ENCODE results near the gene ZYG11B.
"Not testable (repeated sequence)": the region's sequence is repeated elsewhere in the genome, so short reads cannot be mapped to it uniquely, and the experiment has no call there.

The ZYG11B gene

DNA sequence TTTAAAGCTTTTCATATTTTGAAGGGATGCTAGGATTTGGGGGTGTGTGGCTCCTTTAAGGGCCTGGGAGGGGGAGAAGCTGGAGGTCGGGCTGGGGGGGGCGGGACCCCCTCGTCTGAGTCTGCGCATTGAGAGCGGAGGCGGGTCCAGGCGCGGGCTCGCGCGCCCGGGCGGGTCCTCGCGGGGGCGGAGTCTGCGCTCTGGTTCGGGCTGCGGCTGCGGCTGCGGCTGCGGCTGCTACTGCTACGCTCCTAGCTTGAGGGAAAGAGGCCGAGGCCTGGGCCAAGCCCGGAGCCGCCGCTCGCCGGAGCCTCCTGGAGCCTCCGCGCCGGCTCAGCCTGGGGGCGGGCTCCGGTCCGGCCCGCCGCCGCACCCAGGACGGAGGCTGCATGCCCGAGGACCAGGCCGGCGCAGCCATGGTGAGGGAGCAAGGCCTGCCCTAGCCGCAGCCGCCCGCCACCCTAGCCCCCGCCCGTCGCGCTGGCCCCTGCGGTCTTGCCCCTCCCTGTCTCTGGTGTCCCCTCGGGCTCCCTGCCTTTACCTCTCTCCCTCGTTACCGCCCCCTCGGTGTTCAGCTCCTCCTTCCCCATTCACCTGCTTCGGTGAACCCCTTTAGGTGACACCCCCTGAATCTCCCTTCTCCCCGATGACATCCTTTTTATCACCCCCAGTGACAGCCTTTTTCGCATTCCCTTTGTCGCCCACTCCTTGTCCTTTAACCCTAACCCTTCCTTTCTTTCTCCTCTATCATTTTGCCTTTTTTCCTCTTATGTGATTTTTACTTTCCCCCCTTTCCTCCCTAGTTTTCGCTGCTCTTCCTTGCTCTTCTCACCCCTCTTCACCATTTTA is at the start of gene ZYG11B:
ZYG11B (plus strand) TSS at position 189 of the 849 bp plus-strand sequence; CDS start at position 390, 201 bp downstream.
- DNase-seq (ENCODE audit: low read depth in 2 of 2), result peak; percentile 72 to 86

DNA sequence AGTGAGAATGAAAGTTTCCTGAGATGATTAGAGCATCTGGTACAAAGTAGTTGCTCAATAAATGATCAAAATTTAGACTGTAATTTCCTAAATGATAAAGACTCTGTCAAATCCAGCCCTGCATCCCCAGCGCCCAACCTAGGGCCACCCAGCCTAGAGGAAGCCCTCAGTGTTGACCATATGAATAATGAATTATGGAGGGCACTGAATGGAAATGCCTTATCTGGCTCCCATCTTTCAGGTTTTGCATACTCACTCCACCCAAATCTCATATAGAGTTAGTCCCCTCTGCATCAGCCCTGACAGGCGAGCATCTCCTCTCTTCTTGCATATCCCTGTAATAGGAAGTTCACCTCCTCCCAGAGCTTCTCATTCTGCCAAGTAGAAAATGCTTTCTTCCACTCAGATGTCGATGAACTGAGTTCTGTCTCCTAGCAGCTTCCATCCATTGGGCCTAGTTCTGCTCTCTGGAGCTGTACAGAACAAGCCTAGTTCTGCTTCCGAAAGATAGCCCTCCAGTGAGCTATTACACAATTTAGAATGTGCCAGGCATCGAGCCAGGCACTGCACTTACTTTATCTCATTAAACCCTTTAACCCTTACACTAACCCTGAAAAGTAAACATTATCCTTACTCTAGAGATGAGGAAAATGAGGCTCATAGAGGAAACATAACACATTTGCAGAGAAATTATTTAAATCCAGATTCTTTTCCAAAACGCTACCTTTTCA is 49.0 kb upstream of the ZYG11B start:
- DNase-seq (ENCODE audit: low read depth in 2 of 2), result no peak

GRCh38 chr1:52679048-52679447 is 47.2 kb upstream of the ZYG11B start:
- no peak for DNase-seq (ENCODE audit: low read depth in 2 of 2)

- DNase-seq (ENCODE audit: low read depth in 2 of 2), result no peak
Measured at GRCh38 chr1:52679498-52679897, 46.8 kb upstream of the ZYG11B start.

DNA sequence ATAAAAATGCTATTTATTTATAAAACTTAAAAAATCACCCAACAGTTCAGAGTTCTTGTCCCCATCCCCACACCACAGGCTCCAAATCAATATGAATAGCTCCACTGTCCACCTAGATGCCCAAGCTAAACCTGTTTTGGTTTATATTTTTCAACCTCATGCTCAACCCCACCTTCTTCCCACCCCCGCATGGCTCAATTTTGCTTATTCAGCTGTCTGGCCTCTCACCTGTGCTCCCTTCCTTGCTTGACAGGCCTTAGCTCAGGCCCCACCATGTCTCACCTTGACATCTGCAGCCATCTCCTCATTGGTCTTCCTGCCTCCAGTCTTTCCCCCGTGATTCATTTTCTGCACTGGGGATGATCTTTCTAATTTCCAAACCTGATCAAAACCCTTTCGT is 45.9 kb upstream of the ZYG11B start:
- no peak for DNase-seq (ENCODE audit: low read depth in 2 of 2)

DNA sequence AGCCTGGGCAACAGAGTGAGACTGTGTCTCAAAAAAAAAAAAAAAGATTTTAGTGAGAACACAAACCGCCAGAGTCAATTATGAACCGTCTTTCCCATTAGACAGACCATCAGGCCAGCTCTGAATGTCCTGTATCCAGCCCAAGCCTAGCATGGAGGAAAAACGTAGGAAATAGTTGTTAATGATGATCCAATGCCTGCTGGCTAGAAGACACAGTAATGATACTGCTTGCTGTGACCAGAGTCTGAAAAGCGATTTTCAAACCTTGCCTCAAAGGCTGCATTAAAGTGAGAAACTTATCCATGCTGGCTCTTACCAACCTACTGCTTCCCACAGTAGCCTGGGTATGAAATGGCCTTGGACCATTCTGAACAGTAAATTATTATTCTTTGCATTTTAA is 45.1 kb upstream of the ZYG11B start:
- no peak for DNase-seq (ENCODE audit: low read depth in 2 of 2)

DNA sequence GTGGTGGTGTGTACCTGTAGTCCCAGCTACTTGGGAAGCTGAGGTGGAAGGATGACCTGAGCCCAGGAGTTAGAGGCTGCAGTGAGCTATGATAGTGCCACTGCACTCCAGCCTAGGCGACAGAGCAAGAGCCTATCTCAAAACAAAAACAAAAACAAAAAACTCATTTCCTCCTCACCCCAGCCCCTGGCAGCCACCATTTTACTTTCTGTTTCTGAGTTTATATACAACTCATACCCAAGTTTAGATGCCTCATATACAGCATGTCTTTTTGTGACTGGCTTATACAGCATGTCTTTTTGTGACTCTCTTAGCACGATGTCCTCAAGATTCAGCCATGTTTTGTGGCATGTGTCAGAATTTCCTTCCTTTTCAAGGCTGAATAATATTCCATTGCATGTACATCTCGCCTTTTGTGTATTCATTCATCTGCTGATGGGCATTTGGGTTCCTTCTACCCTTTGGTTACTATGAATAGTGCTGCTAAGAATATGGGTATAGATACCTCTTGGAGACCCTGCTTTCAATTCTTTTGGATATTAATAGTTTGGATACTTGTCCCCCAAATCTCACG is 42.8 kb upstream of the ZYG11B start:
- no peak for DNase-seq (ENCODE audit: low read depth in 2 of 2)

DNA sequence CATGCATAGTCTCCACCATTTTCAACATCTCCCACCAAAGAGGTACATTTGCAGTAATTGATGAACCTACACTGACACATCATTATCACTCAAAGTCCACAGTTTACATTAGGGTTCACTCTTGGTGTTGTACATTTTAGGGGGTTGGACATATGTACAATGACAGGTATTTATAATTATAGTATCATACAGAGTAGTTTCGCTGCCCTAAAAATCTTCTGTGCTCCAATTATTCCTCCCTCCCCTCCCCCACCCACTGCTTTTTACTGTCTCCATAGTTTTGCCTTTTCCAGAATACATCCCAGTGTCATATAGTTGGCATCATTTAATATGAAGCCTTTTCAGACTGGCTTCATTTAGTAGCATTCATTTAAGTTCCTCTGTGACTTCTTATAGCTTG is 41.7 kb upstream of the ZYG11B start:
- no peak for DNase-seq (ENCODE audit: low read depth in 2 of 2)

DNA sequence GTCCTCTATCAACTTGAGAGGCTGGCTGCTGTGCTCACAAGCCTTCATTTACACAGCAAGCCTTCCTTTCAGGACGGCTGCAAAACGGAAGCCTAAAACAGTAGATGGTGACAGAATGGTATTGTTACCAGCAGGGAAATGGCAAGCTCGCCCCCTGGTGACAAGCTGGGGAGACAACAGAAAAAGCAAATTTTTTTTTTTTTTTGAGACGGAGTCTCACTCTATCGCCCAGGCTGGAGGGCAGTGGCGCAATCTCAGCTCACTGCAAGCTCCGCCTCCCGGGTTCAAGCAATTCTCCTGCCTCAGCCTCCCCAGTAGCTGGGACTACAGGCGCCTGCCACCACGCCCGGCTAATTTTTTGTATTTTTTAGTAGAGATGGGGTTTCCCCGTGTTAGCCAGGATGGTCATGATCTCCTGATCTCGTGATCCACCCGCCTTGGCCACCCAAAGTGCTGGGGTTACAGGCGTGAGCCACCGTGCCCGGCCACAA is 39.9 kb upstream of the ZYG11B start:
- DNase-seq (ENCODE audit: low read depth in 2 of 2), result peak; percentile 52 to 53

DNA sequence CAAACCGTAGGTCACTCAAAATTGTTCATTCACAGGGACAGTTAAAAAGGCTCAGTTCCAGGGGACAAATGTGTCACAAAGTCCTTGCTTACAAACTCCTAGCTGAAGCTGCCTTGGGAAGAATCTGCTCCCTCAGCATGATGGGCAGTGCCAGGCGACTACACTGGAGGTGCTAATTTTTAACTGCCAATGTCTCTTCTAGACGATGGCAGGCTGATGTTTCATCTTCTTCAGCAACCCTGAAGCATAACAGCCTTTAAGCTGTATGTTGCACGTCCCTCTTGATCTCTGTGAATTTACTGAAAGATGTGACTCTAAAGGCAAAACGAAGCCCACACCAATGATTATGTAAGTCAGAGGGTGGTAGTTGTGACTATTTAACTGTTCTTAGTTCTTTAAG is 39.4 kb upstream of the ZYG11B start:
- DNase-seq (ENCODE audit: low read depth in 2 of 2), result no peak

DNA sequence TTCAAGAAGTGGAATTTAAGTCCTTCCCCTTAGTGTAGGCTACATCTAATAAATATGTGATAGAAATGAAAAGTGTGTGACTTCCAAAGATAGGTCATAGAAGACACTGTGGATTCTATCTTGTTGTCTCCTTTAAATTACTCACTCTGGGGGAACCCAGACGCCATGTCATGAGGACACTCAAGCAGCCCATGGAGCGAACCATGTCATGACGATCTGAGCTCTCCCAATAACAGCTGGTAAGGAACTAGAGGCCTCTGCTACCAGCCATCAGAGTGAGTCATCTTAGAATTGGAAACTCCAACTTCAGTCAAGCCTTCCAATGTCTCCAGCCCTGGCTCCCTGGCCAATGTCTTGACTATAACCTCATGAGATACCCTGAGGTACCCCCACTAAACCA is 34.4 kb upstream of the ZYG11B start:
- DNase-seq (ENCODE audit: low read depth in 2 of 2), result no peak

DNA sequence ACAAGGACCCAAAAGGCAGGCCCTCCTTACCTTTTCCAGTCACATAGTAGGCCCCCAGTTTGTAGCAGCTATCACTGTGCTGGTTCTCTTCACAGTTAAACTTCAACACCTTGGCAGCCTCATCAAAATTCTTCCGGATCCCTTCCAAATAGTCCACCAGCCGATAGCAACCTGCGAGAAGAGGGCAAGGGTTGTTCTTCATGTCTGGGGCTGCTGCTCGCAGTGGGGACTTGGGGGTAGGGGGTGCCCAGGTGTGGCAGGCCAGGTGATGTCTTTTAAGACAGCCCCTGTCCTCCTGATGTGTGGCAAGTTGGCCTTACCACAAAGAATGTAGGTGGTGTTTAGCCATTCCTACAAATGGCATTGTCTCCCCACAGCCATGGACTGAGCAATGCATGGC is 33.6 kb upstream of the ZYG11B start:
- no peak for DNase-seq (ENCODE audit: low read depth in 2 of 2)

GRCh38 chr1:52693351-52693750 is 32.9 kb upstream of the ZYG11B start:
- DNase-seq (ENCODE audit: low read depth in 2 of 2), result not testable (repeated sequence)

GRCh38 chr1:52693843-52694242 is 32.4 kb upstream of the ZYG11B start:
- no peak for DNase-seq (ENCODE audit: low read depth in 2 of 2)

DNA sequence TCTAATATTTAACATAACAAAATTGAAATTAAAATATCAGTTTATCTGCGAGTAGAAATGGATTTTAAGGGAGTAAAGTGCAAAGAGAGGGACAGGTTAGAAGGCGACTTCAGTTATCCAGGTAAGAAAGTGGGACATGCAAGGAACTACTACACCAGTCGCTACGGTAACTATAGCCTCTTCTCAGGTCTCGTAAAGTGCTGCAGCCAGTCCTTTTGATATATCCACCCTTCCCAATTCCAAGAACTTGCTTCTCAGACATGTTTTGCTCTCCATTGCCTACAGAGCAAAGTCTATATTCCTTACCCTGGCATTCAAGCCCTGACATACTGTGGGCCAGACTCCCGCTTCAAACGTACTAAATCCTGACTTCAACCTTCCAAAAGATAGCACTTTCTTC is 30.6 kb upstream of the ZYG11B start:
- no peak for DNase-seq (ENCODE audit: low read depth in 2 of 2)

GRCh38 chr1:52697795-52698674 is 28.2 kb upstream of the ZYG11B start, which contains the start of gene COA7:
Gene COA7, minus strand, starts transcription at chr1:52698347. Its CDS starts 21 bp downstream, at chr1:52698326.
- peak; percentile 24 to 61 for DNase-seq (ENCODE audit: low read depth in 2 of 2)

DNA sequence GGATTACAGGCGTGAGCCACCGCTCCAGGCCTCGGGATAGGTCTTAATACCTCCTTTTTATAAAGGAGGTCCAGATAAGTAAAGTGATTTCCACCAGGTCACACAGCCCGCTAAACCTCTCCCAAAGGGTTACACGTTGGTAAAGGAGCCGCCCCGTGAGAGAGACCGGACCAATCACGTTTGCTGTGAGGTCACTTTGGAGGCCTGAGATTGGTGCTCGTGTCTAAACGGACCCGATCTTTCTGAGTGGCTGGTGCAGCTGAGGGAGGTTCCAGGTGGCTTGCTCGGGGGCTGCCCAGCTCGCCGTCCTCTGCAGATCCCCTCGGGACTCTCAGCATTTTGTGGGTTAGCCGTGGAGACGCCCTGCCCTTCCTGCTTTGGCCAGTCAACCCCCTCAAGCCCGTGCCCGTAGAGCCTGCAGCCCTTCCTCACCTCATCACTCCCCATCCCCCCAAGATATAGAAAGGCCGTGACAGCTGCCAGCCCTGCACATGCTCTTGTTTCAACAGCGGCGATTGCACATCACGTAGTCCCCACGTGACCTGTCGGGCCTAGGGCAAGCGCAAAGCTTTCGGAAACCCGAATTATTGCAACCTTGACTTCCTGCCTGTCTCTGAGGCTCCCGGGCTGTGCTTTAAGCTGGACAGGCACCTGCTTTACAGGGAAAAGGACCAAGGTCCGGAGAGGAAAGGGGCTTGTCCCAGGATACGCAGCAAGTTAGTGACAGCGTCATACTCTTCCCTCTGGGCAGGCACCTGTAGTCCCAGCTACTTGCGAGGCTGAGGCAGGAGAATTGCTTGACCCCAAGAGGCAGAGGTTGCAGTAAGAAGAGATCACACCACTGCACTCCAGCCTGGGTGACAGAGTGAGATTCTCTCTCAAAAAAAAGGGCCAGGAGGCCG is 23.1 kb upstream of the ZYG11B start:
- DNase-seq (ENCODE audit: low read depth in 2 of 2), result peak; percentile 71 to 72

GRCh38 chr1:52706136-52706670 is 20.1 kb upstream of the ZYG11B start:
- no peak for DNase-seq (ENCODE audit: low read depth in 2 of 2)

DNA sequence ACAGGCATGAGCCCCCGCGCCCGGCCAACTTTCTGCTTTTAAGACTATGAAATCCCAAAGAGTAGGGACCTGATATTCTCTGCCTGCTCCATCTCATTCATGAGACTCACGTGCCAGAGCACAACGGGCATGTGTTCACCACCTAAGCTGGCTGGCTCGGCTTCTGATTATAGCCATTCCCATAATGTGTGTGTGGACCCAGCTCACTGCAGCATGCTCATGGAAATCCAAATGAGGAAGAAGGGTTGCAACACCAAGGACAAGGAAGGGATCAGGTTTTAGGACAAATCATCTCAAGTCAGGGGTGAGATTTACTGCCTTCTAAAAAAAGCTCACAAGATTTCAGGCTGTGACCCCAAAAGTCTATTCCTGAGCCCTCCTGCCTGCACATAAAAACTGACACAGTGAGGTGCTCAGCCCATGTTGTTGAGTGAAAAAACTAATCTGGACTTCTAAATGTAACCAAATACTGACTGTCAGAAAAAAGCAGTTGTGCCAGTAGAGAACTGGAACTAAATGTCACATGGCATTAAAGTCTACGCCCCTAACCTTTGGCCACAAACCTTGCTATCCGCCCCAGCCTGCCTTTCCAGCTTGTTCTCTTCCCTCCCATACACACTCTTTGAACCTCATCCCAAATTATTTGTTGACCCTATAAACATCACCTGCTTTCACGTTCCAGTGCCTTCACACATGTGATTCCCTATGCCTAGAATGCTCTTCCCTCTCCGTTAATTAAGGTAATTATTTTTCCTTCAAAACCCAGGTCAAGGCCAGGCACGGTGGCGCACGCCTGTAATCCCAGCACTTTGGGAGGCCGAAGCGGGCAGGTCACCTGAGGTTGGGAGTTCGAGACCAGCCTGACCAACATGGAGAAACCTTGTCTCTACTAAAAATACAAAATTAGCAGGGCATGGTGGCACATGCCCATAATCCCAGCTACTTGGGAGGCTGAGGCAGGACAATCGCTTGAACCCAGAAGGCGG is 19.0 kb upstream of the ZYG11B start:
- no peak for DNase-seq (ENCODE audit: low read depth in 2 of 2)
